Peyer's patch (tissue), 4 donors: Measurements from ENCODE around the gene GALM.

Experiments used
- POLR2A ChIP-seq, 2 donors: fragments of 450-650 bp; IDR thresholded peaks; one replicate each; pipeline ENCODE4 v1.5.1; 2017; ENCODE audit warnings: antibody characterized with exemption in 2 of 2, mild to moderate bottlenecking in 2 of 2, moderate library complexity in 2 of 2
- TF ChIP-seq, protein P1 (sequence below), 6 experiments: fragments of 450-650 bp in 4 of 6; fragments of 200-600 bp in 2 of 6; sonication (generic) in 1 of 6; IDR thresholded peaks; one replicate each; pipeline ENCODE4 v1.5.1; 2017 to 2019; ENCODE audit warnings: antibody characterized with exemption in 6 of 6, mild to moderate bottlenecking in 3 of 6, moderate library complexity in 1 of 6

DNA sequence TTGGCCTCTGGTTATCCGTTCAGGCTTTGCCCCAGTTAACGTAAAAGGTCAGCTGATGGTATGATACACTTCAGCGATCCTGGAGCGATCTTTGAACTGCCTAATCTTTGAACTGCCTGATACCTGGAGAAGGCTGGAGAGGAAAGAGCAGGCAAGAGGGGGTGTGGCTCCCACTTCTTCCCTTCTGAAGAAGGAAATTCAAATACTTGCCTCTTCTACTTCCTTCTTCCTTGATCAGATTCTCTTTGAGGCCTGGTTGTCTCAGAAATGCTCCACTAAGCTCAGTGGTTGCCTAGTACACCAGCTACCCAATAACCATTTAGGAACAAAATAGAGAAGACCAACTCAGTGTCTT is 619 bp downstream of the GALM start:
- TF ChIP-seq, protein P1, sequence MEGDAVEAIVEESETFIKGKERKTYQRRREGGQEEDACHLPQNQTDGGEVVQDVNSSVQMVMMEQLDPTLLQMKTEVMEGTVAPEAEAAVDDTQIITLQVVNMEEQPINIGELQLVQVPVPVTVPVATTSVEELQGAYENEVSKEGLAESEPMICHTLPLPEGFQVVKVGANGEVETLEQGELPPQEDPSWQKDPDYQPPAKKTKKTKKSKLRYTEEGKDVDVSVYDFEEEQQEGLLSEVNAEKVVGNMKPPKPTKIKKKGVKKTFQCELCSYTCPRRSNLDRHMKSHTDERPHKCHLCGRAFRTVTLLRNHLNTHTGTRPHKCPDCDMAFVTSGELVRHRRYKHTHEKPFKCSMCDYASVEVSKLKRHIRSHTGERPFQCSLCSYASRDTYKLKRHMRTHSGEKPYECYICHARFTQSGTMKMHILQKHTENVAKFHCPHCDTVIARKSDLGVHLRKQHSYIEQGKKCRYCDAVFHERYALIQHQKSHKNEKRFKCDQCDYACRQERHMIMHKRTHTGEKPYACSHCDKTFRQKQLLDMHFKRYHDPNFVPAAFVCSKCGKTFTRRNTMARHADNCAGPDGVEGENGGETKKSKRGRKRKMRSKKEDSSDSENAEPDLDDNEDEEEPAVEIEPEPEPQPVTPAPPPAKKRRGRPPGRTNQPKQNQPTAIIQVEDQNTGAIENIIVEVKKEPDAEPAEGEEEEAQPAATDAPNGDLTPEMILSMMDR (IDR thresholded peaks at IDR 0.05): no peak
- TF ChIP-seq POLR2A (IDR thresholded peaks at IDR 0.05): peak in 1 of 2 donors; percentile 2
